NCI-H524 (cell line): ENCODE data around the gene DPEP3.
"Not testable (repeated sequence)": the region's sequence is repeated elsewhere in the genome, so short reads cannot be mapped to it uniquely, and the experiment has no call there.

Experiments used
- DNase-seq, 2 experiments: peaks; one replicate each; lab custom pipeline; 2025; lab: John Stamatoyannopoulos, UW

DPEP3 gene, protein sequence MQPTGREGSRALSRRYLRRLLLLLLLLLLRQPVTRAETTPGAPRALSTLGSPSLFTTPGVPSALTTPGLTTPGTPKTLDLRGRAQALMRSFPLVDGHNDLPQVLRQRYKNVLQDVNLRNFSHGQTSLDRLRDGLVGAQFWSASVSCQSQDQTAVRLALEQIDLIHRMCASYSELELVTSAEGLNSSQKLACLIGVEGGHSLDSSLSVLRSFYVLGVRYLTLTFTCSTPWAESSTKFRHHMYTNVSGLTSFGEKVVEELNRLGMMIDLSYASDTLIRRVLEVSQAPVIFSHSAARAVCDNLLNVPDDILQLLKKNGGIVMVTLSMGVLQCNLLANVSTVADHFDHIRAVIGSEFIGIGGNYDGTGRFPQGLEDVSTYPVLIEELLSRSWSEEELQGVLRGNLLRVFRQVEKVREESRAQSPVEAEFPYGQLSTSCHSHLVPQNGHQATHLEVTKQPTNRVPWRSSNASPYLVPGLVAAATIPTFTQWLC

DNA sequence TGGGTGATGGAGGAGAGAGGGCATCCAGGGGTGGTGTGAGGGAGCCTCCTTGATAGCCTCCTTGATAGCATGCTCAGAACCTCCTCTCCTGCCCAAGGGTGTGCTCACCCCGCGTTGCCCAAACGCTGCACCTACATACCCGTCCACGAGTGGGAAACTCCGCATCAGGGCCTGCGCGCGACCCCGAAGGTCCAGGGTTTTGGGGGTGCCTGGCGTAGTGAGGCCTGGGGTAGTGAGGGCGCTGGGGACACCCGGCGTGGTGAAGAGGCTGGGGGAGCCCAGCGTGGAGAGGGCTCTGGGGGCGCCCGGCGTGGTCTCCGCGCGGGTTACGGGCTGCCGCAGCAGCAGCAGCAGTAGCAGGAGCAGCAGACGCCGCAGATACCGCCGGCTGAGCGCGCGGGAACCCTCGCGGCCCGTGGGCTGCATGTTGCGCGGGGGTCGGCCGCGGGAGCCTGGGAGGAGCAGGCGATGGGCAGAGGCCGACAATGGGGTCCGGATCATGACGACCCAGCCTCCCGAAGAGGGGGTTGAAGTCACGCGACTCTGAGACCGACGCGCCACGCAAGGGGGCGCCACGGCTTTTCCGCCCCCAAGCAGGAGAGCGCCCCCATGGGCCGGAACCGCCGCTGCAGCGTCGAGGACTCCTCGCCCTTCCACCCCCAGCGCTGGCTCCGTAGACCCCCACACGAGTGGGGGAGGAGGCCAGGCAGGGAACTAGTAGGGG, at the start of gene DPEP3:
Gene DPEP3, minus strand, starts transcription at position 545 of the 724 bp plus-strand sequence. Its CDS starts 119 bp downstream, at position 426.
- DNase-seq: no peak

DNA sequence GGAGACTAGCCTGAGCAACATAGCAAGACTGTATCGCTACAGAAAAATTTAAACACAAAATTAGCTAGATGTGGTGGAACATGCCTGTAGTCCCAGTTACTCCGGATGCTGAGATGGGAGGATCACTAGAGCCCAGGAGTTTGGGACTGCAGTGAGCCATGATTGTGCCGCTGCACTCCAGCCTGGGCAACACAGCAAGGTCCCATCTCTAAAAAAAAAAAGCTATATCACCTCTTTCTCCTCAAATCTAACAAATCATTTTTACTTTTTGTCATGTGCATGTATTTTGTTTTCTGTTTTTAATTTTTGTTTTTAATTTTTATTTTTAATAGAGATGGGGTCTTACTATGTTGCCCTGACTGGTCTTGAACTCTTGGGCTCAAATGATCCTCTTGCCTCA, 48.7 kb upstream of the DPEP3 start:
- no peak for DNase-seq

DNA sequence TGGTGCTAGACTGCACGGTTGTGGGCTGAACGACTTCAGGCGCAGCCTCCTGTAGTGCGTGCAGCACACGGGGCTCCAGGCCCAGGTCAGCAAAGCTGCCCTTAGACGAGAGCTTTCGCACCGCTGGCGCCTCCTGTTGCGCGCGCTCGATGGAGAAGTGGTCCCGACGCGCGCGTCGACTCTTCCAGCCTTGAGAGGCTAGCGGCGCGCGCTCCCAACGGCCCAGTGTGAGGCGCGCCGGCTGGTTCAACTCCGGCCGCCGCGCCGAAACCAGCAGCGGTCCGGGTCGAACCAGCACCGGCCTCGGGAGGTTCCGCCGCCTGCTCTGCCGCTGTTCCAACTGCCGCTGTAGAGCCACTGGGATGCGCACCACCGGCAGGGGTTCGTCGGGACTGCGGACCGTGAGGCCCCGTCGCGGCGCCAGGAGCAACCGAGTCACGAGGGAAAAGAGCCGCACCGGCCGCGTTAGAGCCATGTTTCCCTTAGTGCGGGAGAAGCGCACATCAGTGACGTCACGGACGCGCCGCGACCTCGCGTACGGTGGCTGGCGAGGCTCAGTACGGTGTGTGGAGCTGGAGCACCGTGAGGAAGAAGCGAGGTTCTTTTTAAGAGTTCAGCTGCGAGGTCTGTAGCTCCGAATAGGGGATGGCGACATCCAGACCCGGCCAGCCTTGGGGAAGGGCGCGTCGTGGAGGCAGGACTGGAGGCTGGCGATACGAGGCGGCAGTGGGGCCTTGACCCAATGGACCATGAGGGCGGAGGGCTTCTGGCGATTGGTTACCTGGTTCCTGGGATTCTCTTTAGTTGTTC, 42.6 kb upstream of the DPEP3 start, which contains the start of the genes DDX28 and DUS2:
Gene DDX28, minus strand, starts transcription at position 505 of the 810 bp plus-strand sequence. Its CDS starts 30 bp downstream, at position 475.
Gene DUS2, plus strand, starts transcription at position 557 of the 810 bp plus-strand sequence. CDS start 14,740 bp downstream, outside the sequence.
- DNase-seq: peak; percentile 80 to 85

DNA sequence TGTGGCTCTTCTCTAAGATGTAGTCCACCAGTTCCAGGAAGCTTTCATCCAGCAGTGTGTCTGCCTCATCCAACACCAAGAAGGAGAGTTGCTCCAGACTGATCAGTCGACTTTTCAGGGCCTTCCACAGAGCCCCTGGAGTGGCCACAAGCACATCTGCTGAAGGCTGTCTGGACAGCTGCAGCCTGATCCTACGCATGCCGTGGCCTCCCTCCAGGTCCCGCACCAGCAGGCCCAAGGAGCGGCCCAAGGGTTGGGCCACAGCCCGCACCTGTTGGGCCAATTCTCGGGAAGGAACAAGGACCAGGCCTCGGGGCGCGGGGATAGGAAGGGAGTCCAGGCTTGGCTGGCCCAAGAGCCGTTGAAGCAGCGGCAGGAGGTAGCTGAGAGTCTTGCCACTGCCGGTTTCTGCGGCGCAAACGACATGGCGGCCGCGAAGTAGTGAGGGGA, 42.0 kb upstream of the DPEP3 start:
- DNase-seq: no peak

DNA sequence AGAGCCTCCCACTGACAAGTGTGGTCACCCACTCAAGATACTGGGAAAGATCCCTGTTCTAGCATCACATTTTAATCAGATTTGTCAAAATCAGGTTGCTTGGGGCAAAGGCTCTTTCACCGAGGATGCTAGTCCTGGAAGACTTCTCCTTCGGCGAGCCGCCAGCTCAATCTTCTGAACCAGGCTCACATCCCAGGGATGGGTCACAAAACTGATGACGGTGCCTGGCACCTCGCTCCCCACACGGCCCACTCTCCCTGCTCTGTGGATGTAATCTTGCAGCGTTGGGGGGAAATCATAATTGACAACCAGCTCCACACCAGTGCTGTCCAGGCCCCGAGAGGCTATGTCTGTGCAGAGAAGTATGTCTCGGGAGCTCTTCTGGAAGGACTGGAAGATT, 41.2 kb upstream of the DPEP3 start:
- no peak for DNase-seq

DNA sequence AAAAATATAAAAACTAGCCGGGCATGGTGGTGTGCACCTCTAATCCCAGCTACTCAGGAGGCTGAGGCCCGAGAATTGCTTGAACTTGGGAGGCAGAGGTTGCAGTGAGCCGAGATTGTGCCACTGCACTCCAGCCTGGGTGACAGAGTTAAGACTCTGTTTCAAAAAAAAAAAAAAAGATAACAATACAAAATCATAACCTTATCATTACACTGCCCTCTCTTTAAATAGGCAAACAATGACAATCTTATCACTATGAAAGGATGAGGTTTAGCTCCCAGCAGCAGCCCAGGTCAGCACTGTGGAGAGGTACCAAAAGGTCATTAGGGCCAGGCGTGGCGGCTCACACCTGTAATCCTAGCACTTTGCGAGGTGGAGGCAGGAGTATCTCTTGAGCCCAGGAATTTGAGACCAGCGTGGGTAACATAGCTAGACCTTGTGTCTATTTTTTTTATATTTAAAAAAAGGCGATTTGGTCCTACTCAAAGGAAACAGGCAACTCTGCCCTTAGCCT, 38.9 kb upstream of the DPEP3 start:
- no peak for DNase-seq

DNA sequence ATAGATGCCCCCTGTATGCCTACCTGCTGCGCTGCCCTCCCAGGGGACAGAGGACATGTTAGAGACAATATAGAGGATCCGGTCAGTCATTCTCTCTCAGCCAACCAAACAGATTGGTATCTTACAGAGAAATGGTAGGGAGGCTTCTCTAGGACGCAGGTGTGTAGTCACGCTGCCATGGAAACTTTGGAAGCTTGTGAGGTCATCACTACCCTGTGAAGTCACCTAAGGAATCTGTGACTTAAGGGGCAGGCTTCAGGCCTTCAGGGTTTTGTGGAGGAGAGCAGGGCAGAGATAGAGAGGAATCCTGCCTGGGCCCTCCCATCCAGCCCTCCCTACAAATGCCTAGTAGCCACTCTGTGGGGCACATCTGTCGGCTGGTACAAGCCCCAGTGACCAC, 35.4 kb upstream of the DPEP3 start, which contains the start of gene DPEP2NB:
Gene DPEP2NB, minus strand, starts transcription at position 231 of the 400 bp plus-strand sequence. Its CDS starts 141 bp downstream, at position 90.
- DNase-seq: no peak

DNA sequence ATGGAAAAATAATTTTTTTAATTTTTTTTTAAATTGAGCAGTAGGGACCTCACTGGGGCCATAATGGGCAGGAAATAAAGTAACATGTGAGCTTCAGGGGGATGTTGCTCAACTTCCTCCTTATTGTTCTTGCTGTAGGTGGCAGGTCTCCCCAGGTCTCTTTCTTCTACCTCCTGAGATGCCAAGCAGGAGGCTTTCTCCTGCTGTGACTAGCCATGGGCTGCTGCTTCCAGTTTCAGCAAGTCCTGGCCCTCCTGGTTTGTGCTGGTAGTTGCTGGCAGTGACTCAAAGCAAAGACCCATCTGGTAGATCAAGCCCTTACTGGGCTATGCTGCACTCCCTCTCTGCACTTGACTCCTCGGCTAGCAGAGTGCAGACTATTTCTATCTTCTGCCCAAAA, 33.1 kb upstream of the DPEP3 start:
- DNase-seq: no peak

DNA sequence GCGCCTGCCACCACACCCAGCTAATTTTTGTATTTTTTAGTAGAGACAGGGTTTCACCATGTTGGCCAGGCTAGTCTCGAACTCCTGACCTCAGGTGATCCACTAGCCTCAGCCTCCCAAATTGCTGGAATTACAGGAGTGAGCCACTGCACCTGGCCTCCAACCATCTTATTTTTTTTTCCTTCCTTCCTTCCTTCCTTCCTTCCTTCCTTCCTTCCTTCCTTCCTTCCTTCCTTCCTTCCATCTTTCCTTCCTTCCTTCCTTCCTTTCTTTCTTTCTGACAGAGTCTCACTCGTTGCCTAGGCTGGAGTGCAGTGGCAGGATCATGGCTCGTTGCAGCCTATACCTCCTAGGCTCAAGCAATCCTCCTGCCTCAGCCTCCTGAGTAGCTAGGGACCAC, 29.6 kb upstream of the DPEP3 start:
- not testable (repeated sequence) for DNase-seq

DNA sequence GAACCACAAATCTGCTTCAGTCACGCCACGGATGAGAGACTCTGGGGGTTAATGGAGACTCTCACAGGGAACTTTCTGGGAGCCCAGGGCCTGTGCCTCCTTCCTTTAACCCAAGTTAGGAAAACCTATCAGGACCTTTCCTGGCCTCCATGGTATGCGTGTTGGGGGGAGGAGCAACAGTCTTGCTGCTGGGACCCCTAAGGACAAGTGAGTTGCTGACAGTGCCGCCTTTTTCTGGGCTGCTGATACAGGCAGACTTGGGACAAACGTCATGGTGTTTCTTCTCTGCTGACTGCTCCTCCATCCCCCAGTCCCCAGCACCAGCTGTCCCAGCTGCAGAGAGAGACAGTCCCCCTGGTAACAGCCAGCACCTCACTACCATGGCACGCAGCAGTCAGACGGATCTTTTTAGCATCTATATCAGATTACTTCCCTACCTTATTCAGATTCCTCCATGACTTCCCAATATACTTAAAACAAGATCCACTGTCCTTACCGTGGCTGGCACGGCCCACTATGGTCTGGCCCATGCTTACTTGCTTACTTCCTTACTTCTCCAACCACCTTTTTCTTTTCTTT, 28.9 kb upstream of the DPEP3 start:
- DNase-seq: no peak

DNA sequence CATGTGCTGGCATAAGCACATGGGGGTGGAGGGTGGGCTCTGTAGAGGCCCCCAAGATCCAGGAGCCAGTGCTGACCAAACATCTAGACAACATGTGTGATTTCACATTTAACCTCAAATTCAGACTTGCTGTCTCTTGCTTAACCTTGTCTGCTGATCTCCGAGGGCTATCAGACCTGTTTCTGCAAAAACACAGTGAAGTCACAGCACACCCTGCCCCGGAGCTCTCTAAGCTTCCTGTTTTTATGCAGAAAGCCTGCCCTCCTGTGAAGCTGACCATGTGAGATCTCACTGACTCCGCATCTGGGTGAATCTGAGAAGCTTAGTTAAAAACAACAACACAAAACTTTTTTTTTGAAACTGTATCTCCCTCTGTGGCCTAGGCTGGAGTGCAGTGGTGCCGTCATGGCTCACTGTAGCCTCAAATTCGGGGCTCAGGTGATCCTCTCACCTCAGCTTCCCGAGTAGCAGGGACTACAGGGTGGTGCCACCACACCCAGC, 25.5 kb upstream of the DPEP3 start:
- no peak for DNase-seq

DNA sequence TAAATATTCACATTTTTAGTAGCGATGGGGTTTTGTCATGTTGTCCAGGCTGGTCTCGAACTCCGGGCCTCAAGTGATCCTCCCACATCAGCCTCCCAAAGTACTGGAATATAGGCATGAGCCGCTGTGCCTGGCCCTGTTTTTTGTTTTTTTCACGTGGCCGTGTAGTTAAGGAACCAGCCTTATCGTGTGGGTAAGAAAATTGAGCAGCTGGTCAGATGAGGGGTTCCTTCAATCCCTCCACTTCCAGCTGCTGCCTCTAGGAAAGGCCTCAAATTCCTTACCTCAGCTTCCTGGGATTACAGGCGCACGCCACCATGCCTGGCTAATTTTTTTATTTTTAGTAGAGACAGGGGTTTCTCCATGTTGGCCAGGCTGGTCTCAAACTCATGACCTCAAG, 24.9 kb upstream of the DPEP3 start:
- no peak for DNase-seq

DNA sequence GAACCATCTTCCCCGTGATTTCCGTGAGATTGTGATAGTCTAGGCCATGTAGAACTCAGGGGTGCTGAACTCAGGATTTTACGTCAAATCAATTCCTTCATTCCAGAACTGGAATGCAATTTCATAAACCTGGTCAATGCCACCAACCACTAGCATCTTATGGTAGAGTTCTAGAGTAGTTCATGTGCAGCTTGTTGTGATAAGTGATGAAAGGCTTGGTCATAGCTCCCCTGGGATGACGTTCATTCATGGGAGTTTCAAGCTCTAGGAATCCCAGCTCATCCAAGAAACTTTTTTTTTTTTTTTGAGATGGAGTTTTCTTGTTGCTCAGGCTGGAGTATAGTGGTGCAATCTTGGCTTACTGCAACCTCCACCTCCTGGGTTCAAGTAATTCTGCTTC, 22.7 kb upstream of the DPEP3 start:
- no peak for DNase-seq

DNA sequence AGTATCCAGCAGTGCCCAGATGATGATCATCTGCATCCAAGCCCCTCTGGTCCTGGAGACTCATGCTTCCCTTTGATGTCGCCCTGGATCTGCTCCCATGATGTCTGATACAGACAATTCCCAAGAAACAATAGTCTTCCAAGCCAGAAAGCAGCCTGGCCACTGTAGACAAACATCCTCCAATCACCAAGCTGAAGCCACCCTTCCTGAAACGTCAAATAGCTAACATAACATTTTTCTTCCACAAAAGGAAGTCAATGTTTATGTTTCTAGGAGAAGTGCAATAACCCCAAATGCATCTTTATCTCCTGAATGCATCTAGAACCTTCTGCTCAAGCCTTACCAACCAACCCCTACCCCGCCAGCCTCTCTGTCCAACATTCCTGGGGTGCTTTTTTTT, 20.2 kb upstream of the DPEP3 start:
- DNase-seq: no peak

DNA sequence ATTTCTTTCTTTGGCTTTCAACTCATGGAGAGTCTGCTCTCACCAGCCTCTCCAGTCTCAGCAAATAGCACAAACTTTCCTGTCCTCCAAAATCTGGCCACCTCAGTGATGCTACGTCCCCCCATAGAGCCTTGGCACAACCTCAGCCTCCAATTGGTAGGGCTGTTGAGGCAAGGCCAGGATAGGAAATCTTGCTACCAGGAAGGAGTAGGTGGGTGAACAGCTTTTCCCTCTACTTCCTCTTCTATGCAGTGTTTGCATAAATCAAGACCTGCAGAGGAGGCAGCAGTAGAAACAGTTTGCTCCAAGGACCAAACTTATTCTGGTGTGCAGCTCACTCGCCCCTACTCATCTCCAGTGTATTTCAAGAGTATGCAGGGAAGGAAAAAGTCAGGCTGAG, 19.7 kb upstream of the DPEP3 start:
- DNase-seq: no peak

DNA sequence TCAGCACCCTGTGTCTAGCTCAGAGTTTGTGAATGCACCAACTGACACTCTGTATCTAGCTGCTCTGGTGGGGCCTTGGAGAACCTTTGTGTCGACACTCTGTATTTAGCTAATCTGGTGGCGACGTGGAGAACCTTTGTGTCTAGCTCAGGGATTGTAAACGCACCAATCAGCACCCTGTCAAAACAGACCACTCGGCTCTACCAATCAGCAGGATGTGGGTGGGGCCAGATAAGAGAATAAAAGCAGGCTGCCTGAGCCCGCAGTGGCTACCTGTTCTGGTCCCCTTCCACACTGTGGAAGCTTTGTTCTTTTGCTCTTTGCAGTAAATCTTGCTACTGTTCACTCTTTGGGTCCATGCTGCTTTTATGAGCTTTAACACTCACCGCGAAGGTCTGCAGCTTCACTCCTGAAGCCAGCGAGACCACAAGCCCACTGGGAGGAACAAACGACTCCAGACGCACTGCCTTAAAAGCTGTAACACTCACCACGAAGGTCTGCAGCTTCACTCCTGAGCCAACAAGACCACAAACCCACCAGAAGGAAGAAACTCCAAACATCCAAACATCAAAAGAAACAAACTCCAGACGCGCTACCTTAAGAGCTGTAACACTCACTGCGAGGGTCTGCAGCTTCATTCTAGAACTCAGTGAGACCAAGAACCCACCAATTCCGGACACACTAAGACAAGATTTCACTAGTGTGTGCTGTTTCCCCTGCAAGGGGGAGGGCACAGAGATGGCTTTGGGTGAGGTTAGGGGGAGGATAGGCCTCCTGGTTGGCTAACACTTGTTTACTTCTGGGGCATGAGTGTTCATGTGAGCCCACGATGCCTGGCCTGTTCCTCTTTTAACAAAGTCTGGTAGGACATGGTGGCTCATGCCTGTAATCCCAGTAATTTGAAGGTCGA, 18.7 kb upstream of the DPEP3 start, which contains the start of gene DPEP2:
Gene DPEP2, minus strand, starts transcription at position 706 of the 910 bp plus-strand sequence. CDS start 6,272 bp downstream, outside the sequence.
- DNase-seq: not testable (repeated sequence)

DNA sequence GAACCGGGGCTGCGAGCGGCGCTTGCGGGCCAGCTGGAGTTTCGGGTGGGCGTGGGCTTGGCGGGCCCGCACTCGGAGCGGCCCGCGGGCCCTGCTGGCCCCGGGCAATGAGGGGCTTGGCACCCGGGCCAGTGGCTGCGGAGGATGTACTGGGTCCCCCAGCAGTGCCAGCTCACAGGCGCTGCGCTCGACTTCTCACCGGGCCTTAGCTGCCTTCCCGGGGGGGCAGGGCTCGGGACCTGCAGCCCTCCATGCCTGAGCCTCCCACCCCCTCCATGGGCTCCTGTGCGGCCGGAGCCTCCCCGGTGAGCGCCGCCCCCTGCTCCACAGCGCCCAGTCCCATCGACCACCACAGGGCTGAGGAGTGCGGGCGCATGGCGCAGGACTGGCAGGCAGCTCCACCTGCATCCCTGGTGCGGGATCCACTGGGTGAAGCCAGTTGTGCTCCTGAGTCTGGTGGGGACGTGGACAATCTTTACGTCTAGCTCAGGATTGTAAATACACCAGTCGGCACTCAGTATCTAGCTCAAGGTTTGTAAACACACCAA, 18.0 kb upstream of the DPEP3 start:
- not testable (repeated sequence) for DNase-seq

DNA sequence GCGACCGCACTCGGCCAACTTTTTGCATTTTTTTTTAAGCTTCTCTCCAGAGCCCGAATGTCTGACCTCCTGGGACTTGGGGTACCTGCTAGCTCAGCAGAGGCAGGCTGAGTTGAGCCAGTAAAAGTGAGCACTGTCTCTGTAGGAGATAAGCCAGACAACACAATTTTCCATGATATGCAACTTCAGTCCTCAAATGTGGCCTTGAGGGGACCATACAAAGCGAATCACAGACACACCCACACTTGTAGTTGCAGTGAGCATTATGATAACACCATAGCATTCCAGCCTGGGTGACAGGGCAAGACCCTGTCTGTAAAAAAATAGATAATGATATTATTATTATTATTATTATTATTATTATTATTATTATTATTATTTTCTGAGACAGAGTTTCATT, 16.4 kb upstream of the DPEP3 start:
- DNase-seq: no peak

DNA sequence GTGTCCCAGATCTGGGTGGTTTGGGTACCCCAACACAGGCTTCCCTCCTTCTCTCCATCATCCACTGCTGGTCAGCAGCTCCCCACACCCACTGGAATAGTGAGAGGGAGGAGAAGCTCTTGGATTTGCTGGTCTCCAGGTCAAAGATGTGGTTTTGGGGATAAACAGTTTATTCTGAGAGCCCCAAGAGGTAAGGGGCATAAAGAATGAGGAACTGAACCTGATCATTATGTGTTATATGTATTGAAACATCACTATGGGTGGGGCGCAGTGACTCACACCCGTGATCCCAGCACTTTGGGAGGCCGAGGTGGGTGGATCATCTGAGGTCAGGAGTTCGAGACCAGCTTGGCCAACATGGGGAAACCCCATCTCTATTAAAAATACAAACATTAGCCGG, 15.1 kb upstream of the DPEP3 start:
- no peak for DNase-seq

DNA sequence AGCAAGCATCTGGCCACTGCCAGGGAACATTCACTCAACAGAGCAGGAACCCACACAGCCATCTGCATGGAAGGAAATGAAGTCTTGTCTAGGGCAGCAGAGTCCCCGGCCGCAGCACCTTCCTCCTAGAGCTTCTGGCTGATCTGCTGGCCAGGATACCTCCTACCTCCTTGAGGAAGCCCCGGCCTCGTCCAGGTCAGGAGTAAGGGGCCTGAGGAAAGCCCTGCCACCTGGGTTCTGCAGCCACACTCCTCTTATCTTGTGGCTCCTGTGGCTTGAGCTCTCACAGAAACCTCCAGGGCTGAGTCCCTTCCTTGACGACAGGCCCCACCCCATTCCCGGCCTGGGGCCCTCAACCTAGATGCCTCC, 13.7 kb upstream of the DPEP3 start:
- not testable (repeated sequence) for DNase-seq
